Measurements from ENCODE around the gene CCDC51. TPM values are rescaled to one million over a fixed set of nuclear protein-coding genes. Genes with fewer than 3 reads are reported as not detected.

CCDC51 gene
- total and polyA plus RNA-seq, 9 of the 15 experiments (the other 6 are each of a cell fraction or from before 2014, with no cell fraction given): 6.5 to 18.6 (median 15.7) TPM

DNA sequence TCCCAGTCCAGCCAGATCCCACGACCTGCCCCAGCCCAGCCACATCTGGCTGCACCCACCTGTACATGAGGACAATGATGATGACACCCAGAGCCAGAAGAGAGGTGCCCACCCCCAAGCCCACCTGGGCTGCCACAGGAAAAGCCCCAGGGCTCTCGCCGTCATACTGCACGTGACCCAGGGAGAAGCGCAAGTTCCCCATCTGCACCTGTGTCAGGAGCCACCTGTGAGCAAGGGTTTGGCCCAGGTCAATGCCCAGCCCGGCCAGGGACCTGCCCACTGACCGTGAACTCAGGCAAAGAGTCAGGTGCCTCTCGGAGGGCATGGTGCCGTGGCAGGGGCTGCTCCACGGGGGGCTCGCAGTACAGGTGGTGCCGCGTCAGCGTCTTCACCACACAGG lies 26.3 kb downstream of the CCDC51 start:
- FAIRE-seq: no peak
- Histone ChIP-seq H4K20me1 (replicated peaks; ENCODE audit: control insufficient read depth, insufficient read depth, low read length) (0 out of 2 replicates have a peak, but pooled peaks cover 3% of the 10 kb centered on the region), H3K36me3 (ENCODE audit: control insufficient read depth, insufficient read depth, low read length) (no peaks in the 10 kb centered on the region), H3K9me3 (replicated peaks; ENCODE audit: control insufficient read depth, insufficient read depth, low read depth, low read length) (no peaks in the 10 kb centered on the region), H3K9me1 (ENCODE audit: control insufficient read depth, insufficient read depth, low read length) (no peaks in the 10 kb centered on the region), H3K79me2 (ENCODE audit: control insufficient read depth, insufficient read depth, low read length) (no peaks in the 10 kb centered on the region), H3K4me3 (no peak overlapping the region), H3K27ac (ENCODE audit: extremely low read depth, low read depth, low read length) (no peak overlapping the region), H3K4me2 (ENCODE audit: insufficient read depth, low read length) (no peak overlapping the region), H3K4me1 (replicated peaks in 1 of 2; ENCODE audit: control insufficient read depth in 2 of 2, insufficient read depth in 2 of 2, low read length in 2 of 2) (peaks cover 0 to 11% of the 10 kb centered on the region in 2 experiments; a peak in 2 of 5 replicates), H3K9ac (ENCODE audit: insufficient read depth in 1 of 2, low read depth in 2 of 2, low read length in 2 of 2) (peak overlapping the region in 1 of 2 experiments; percentile 52; a peak in 1 of 4 replicates), H3K27me3 (ENCODE audit: control insufficient read depth in 2 of 2, insufficient read depth in 2 of 2, low read length in 2 of 2) (no peaks in the 10 kb centered on the region), H2AFZ (ENCODE audit: low read depth, low read length) (no peak overlapping the region)
- ChIA-PET POLR2A (no interaction called here), CTCF (ENCODE audit: low intra/inter-chr PET ratio) (no interaction called here)
- intact Hi-C loops (cut with micrococcal nuclease) (no loop called here), in situ Hi-C loops (cut with MboI) (no loop called here)
- no peak for ATAC-seq
- WGBS (ENCODE audit: insufficient coverage, low coverage, missing lambda C conversion rate): 66% methylated on average over 10 of the region's 14 CpGs
- BruUV-seq (replicated peaks): no TSS peak
- DNase-seq (ENCODE audit: extremely low read depth in 1 of 4, low spot score in 3 of 4): no peak
- TF ChIP-seq, protein P1, sequence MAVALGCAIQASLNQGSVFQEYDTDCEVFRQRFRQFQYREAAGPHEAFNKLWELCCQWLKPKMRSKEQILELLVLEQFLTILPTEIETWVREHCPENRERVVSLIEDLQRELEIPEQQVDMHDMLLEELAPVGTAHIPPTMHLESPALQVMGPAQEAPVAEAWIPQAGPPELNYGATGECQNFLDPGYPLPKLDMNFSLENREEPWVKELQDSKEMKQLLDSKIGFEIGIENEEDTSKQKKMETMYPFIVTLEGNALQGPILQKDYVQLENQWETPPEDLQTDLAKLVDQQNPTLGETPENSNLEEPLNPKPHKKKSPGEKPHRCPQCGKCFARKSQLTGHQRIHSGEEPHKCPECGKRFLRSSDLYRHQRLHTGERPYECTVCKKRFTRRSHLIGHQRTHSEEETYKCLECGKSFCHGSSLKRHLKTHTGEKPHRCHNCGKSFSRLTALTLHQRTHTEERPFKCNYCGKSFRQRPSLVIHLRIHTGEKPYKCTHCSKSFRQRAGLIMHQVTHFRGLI (CRISPR knock-in tag; IDR thresholded peaks at IDR 0.05): no peak
- TF ChIP-seq TFAP4 (CRISPR knock-in tag; IDR thresholded peaks at IDR 0.05; ENCODE audit: borderline replicate concordance) (no peak), ZNF232 (CRISPR knock-in tag; IDR thresholded peaks at IDR 0.05) (no peak), SIN3B (IDR thresholded peaks at IDR 0.05; ENCODE audit: low read depth) (no peak), FOXK1 (CRISPR knock-in tag; IDR thresholded peaks at IDR 0.05; ENCODE audit: borderline replicate concordance) (no peak), NCOA6 (IDR thresholded peaks at IDR 0.05) (no peak), CC2D1A (IDR thresholded peaks at IDR 0.05) (no peak), NELFE (IDR thresholded peaks at IDR 0.05; ENCODE audit: insufficient read depth, insufficient read length) (no peak), ZNF124 (CRISPR knock-in tag; IDR thresholded peaks at IDR 0.05) (no peak)
- TF ChIP-seq, protein P2, sequence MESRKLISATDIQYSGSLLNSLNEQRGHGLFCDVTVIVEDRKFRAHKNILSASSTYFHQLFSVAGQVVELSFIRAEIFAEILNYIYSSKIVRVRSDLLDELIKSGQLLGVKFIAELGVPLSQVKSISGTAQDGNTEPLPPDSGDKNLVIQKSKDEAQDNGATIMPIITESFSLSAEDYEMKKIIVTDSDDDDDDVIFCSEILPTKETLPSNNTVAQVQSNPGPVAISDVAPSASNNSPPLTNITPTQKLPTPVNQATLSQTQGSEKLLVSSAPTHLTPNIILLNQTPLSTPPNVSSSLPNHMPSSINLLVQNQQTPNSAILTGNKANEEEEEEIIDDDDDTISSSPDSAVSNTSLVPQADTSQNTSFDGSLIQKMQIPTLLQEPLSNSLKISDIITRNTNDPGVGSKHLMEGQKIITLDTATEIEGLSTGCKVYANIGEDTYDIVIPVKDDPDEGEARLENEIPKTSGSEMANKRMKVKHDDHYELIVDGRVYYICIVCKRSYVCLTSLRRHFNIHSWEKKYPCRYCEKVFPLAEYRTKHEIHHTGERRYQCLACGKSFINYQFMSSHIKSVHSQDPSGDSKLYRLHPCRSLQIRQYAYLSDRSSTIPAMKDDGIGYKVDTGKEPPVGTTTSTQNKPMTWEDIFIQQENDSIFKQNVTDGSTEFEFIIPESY (CRISPR knock-in tag; IDR thresholded peaks at IDR 0.05): no peak

Measured in K562 (cell line).